ENCODE measurements around the gene NME9.

The NME9 gene

DNA sequence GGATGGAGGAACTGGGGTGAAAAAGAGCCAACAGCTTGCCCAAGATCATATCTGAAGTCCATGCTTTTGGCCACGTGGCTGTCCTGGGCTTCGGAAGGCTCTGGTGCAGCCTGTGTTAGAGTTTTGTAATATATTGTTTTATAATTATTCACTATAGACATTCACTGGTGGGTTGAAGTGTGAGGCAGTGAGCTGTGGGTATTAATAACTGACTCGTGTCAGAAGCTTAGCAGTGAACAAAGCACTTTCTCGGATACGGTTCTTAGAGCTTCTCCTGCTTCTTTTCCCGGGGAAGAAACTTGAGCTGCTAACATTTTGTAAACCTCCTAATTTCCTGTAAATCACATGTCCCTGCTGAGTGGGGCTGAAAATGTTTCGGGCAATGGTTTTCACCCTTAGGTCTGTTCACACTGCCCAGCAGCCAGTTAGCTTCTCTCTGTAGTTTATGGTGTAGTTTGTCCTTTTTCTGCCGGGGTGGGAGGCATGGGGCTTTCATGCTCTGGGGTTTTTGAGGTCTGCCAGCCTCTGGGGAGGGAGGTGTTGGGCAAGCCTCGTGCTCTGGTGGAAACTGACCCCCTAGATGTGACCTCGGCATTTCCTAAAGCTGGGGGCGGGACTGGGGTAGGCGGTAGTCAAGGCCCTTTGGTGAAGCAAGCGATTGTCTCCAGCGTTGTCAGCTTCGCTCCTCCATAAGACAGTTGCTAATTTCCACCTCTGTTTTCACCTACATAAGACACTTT is 20.4 kb upstream of the NME9 start:
- Histone ChIP-seq H3K36me3 (ENCODE audit: control insufficient read depth, insufficient read depth, low read length) (no peaks in the 10 kb centered on the region), H3K27me3 (ENCODE audit: control insufficient read depth, insufficient read depth, low read length) (peaks cover 4% of the 10 kb centered on the region; the same call in 1 of the 2 replicates), H3K9me3 (ENCODE audit: control insufficient read depth, insufficient read depth, low read length) (no peaks in the 10 kb centered on the region), H3K4me1 (ENCODE audit: control insufficient read depth, insufficient read depth, low read length) (peaks cover 7% of the 10 kb centered on the region), H3K9ac (ENCODE audit: low read depth, low read length) (no peak overlapping the region), H3K27ac (ENCODE audit: low read depth, low read length) (no peak overlapping the region), H3K4me3 (ENCODE audit: low read depth, low read length) (peak overlapping the region; percentile 88)

DNA sequence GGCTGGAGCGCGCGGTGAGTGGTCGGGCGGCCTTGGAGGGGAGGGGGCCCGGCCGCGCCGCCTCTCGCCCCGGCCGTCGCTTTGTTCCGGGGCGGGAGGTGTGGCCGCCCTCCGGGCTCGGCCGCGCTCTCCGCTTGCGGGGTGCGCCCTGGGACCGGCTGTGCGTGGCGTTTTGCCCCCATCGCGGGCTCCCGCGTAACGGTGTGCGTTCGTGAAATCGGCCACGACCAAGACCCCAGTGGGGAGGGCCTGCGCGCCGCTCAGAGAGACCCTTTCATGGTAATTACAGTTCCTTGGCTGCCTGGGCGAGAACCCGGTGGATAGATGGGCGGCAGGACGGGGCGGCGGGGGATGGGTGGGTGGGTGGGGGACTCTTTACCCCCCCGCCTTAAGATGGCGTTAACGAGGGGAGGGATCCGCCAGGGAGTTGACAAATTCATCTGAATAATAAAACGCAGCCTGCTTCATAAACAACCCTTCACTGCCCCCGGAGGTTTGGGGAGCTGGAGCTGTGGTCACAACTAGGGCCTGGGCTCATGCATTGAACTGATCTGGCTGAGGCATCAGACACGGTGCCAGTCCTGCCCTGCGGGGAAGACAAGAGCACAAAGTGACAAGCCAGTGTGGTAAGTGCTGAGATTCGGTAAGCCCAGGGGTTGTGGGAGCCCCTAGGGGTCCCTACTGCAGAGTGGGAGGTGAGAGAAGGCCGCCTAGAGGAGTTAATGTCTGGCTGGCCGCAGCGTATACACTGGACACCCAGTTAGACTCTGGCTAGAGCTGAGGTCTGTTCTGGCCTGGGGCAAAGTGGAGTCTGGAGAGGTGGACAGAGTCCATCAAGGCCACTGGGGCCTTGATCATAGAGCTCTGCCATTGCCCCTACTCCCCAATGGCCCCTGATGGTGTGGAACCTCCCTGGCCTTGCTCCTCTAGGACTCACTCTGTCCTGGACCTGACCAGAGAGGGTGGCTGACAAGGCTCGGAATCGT is 19.4 kb upstream of the NME9 start:
- H3K27ac ChIP-seq (ENCODE audit: low read depth, low read length) = peak overlapping the region; percentile 77
- H3K4me3 ChIP-seq (ENCODE audit: low read depth, low read length) = peak overlapping the region; percentile 88
- no peaks in the 10 kb centered on the region for H3K9me3 ChIP-seq (ENCODE audit: control insufficient read depth, insufficient read depth, low read length)
- peaks cover 7% of the 10 kb centered on the region for H3K4me1 ChIP-seq (ENCODE audit: control insufficient read depth, insufficient read depth, low read length)
- H3K9ac ChIP-seq (ENCODE audit: low read depth, low read length) = peak overlapping the region; percentile 73
- H3K27me3 ChIP-seq (ENCODE audit: control insufficient read depth, insufficient read depth, low read length) = peaks cover 4% of the 10 kb centered on the region; the same call in 1 of the 2 replicates
- no peaks in the 10 kb centered on the region for H3K36me3 ChIP-seq (ENCODE audit: control insufficient read depth, insufficient read depth, low read length)

DNA sequence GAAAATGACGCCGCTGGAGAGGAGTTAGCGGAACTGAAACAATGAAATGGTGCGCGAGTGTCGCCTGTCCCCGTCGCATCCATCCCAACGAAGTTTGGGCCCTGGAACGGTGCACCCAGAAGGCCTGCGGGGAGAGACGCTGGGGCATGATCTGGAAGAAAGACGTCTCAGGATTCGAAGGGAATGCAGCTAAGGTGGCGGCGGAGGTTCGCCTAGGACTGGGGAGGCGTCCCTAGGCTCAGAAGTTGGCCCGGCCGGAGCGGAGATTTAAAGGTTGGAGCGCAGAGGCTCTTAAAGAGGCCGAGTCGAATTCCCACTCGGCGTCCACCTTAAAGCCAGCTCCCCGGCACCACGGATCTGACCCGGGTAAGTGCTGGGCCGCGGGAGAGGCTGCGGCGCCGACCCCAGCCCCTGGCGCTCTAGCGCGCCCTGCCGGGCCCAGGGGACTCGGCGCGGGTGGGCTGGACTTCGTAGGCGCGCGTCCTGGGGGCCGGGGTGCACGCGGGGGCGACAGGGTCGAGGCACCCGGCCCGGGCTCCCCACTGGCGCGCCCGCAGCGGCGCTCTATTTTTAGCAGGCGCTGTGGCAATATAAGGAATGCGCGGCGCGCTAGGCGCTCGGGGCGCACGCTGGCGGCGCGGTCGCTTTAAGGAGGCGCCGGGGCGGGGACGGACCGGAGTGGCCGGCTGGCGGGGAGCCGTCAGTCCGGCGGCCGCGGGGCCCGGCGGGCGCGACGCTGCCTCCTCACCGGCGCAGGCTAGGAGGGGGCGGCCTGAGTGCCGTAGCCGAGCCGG is 18.5 kb upstream of the NME9 start, which contains the start of gene MRAS:
Gene MRAS, plus strand, starts transcription at position 620 of the 794 bp plus-strand sequence. CDS start 24,305 bp downstream, outside the sequence.
- Histone ChIP-seq H3K36me3 (ENCODE audit: control insufficient read depth, insufficient read depth, low read length) (no peaks in the 10 kb centered on the region), H3K4me1 (ENCODE audit: control insufficient read depth, insufficient read depth, low read length) (peaks cover 7% of the 10 kb centered on the region), H3K27me3 (ENCODE audit: control insufficient read depth, insufficient read depth, low read length) (peaks cover 4% of the 10 kb centered on the region; the same call in 1 of the 2 replicates), H3K4me3 (ENCODE audit: low read depth, low read length) (peak within 1 kb of the TSS; percentile 88), H3K9me3 (ENCODE audit: control insufficient read depth, insufficient read depth, low read length) (no peaks in the 10 kb centered on the region), H3K9ac (ENCODE audit: low read depth, low read length) (peak within 1 kb of the TSS; percentile 73), H3K27ac (ENCODE audit: low read depth, low read length) (peak within 1 kb of the TSS; percentile 77)

DNA sequence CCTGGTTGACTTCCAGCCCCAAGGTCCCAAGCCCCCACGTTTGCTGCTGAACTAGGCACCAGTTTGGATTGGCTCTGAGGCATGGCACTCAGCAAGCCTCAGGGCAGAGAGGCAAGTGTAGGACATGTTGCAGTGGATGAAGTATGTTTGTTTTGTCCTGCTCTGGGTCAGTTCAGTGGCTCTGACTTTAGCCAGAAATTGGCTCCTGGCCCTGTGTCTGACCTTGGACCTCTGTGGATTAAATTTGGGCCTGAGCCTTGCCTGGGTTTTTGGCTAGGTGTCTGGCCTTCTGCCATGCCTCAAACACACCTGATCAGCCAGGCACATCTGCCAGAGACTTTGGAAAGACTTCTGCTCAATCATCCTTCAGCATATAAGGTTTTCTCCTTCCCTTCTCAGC is 15.1 kb upstream of the NME9 start:
- H3K27me3 ChIP-seq (ENCODE audit: control insufficient read depth, insufficient read depth, low read length) = peaks cover 4% of the 10 kb centered on the region; the same call in 1 of the 2 replicates
- no peak overlapping the region for H3K27ac ChIP-seq (ENCODE audit: low read depth, low read length)
- H3K36me3 ChIP-seq (ENCODE audit: control insufficient read depth, insufficient read depth, low read length) = no peaks in the 10 kb centered on the region
- no peak overlapping the region for H3K4me3 ChIP-seq (ENCODE audit: low read depth, low read length)
- H3K9me3 ChIP-seq (ENCODE audit: control insufficient read depth, insufficient read depth, low read length) = no peaks in the 10 kb centered on the region
- no peak overlapping the region for H3K9ac ChIP-seq (ENCODE audit: low read depth, low read length)
- peaks cover 7% of the 10 kb centered on the region for H3K4me1 ChIP-seq (ENCODE audit: control insufficient read depth, insufficient read depth, low read length)

DNA sequence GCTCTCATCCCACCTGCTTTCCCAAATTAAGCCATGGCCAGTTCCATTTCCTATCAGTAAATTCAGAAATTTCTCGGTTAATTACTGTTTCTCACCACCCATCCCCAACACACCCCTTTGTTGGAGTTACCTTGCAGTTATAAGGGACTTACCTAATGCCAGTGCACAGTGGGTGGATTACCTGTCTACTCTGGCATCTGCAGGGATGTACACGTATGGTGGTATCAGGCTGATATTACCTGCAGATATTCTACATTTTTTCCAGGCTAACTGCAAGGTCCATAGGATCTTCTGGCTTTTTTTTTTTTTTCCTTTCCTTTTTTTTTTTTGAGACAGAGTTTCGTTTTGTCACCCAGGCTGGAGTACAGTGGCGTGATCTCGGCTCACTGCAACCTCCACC is 10.9 kb upstream of the NME9 start:
- Histone ChIP-seq H3K4me3 (ENCODE audit: low read depth, low read length) (no peak overlapping the region), H3K27ac (ENCODE audit: low read depth, low read length) (no peak overlapping the region), H3K9me3 (ENCODE audit: control insufficient read depth, insufficient read depth, low read length) (no peaks in the 10 kb centered on the region), H3K27me3 (ENCODE audit: control insufficient read depth, insufficient read depth, low read length) (no peaks in the 10 kb centered on the region), H3K9ac (ENCODE audit: low read depth, low read length) (no peak overlapping the region), H3K36me3 (ENCODE audit: control insufficient read depth, insufficient read depth, low read length) (no peaks in the 10 kb centered on the region), H3K4me1 (ENCODE audit: control insufficient read depth, insufficient read depth, low read length) (peaks cover 18% of the 10 kb centered on the region)

DNA sequence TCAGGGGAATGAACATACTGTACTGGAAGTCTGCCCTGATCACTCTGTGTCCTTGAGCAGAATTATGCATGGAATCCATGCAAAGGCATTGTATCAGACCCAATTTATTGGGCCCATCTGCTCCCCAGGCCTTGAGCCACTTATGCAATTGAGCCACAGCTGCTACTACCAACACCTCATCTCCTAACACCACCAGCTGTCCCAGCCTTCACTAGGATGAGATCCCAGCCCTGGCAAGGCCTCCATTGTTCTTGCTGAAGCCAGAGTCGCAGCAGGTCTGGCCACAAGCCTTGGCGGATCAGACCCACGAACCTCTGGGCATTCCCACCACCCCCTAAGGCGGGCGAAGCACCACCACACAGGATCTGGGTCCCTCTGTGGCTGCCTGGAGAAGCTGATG is 9.2 kb upstream of the NME9 start:
- H3K9me3 ChIP-seq (ENCODE audit: control insufficient read depth, insufficient read depth, low read length) = no peaks in the 10 kb centered on the region
- H3K4me3 ChIP-seq (ENCODE audit: low read depth, low read length) = no peak overlapping the region
- H3K9ac ChIP-seq (ENCODE audit: low read depth, low read length) = no peak overlapping the region
- H3K4me1 ChIP-seq (ENCODE audit: control insufficient read depth, insufficient read depth, low read length) = peaks cover 18% of the 10 kb centered on the region
- no peak overlapping the region for H3K27ac ChIP-seq (ENCODE audit: low read depth, low read length)
- H3K36me3 ChIP-seq (ENCODE audit: control insufficient read depth, insufficient read depth, low read length) = no peaks in the 10 kb centered on the region
- H3K27me3 ChIP-seq (ENCODE audit: control insufficient read depth, insufficient read depth, low read length) = no peaks in the 10 kb centered on the region

DNA sequence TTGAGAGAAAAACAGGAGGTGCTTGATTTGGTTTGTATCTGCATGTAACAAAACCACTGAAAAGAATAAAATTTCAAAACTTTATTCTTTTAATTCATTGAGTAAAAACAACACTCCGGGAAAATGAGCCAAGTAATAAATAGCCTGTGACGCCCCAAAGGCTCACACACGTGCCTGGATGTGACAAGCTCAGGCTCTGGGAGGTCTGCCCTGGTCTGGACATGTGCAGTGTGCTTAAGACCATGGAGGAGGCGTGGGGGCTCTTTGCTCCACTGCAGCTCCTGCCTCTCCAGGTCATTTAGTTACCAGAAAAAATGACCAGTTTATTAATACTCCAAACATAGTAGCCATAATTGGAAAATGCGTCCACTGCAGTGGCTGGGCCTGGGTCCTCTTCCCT is 8.6 kb upstream of the NME9 start:
- no peaks in the 10 kb centered on the region for H3K27me3 ChIP-seq (ENCODE audit: control insufficient read depth, insufficient read depth, low read length)
- no peaks in the 10 kb centered on the region for H3K9me3 ChIP-seq (ENCODE audit: control insufficient read depth, insufficient read depth, low read length)
- no peak overlapping the region for H3K9ac ChIP-seq (ENCODE audit: low read depth, low read length)
- no peak overlapping the region for H3K27ac ChIP-seq (ENCODE audit: low read depth, low read length)
- peaks cover 18% of the 10 kb centered on the region for H3K4me1 ChIP-seq (ENCODE audit: control insufficient read depth, insufficient read depth, low read length)
- H3K36me3 ChIP-seq (ENCODE audit: control insufficient read depth, insufficient read depth, low read length) = no peaks in the 10 kb centered on the region
- no peak overlapping the region for H3K4me3 ChIP-seq (ENCODE audit: low read depth, low read length)

DNA sequence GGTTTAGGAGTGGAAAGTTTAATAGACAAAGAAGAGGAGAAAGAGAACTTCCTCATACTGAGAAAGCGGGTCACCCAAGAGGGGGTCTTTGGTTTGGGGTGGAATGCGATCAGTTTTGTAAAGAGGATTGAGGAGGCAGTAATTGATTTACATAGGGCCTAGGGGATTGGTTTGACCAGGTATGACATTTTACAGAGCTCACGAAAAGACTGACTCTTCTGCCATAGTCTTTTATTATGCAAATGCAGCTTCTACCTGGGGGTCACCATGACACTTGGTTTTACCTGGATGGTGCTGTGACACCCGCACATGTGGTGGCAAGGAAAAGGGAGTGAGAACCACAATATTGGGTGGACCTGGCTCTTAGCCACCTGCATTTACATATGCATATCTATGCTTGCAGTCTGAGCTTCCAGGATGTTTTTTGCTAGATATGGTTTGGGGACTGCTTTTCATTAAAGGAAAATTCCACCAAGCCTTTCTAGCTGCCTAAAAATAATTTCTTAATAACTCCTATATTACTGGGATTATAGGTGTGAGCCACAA is 6.9 kb upstream of the NME9 start:
- peak overlapping the region; percentile 44 for H3K27ac ChIP-seq (ENCODE audit: low read depth, low read length)
- peaks cover 18% of the 10 kb centered on the region for H3K4me1 ChIP-seq (ENCODE audit: control insufficient read depth, insufficient read depth, low read length)
- H3K27me3 ChIP-seq (ENCODE audit: control insufficient read depth, insufficient read depth, low read length) = no peaks in the 10 kb centered on the region
- no peaks in the 10 kb centered on the region for H3K36me3 ChIP-seq (ENCODE audit: control insufficient read depth, insufficient read depth, low read length)
- no peak overlapping the region for H3K4me3 ChIP-seq (ENCODE audit: low read depth, low read length)
- H3K9ac ChIP-seq (ENCODE audit: low read depth, low read length) = no peak overlapping the region
- no peaks in the 10 kb centered on the region for H3K9me3 ChIP-seq (ENCODE audit: control insufficient read depth, insufficient read depth, low read length)

DNA sequence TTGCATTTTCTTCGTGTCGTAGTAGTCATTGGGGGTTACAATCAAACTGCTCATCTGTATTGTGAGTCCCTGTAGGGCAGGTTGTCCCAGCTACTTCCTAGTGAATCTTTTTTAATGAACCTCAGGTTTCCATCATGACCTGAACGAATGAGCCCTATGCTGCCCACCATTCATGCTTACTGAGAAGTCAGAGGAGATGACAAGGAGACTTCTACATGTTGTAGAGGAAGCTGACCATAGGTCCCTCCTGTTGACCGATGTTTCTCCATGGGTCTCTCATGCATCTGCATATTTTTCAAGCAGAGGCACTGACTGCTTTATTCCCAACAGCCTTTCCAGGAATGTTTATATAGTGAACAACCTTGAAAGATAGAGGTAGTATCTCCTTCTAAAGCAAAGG is 5.0 kb upstream of the NME9 start:
- no peak overlapping the region for H3K9ac ChIP-seq (ENCODE audit: low read depth, low read length)
- H3K27me3 ChIP-seq (ENCODE audit: control insufficient read depth, insufficient read depth, low read length) = no peaks in the 10 kb centered on the region
- no peak overlapping the region for H3K4me3 ChIP-seq (ENCODE audit: low read depth, low read length)
- no peaks in the 10 kb centered on the region for H3K9me3 ChIP-seq (ENCODE audit: control insufficient read depth, insufficient read depth, low read length)
- peaks cover 22% of the 10 kb centered on the region for H3K4me1 ChIP-seq (ENCODE audit: control insufficient read depth, insufficient read depth, low read length)
- H3K36me3 ChIP-seq (ENCODE audit: control insufficient read depth, insufficient read depth, low read length) = no peaks in the 10 kb centered on the region
- no peak overlapping the region for H3K27ac ChIP-seq (ENCODE audit: low read depth, low read length)

DNA sequence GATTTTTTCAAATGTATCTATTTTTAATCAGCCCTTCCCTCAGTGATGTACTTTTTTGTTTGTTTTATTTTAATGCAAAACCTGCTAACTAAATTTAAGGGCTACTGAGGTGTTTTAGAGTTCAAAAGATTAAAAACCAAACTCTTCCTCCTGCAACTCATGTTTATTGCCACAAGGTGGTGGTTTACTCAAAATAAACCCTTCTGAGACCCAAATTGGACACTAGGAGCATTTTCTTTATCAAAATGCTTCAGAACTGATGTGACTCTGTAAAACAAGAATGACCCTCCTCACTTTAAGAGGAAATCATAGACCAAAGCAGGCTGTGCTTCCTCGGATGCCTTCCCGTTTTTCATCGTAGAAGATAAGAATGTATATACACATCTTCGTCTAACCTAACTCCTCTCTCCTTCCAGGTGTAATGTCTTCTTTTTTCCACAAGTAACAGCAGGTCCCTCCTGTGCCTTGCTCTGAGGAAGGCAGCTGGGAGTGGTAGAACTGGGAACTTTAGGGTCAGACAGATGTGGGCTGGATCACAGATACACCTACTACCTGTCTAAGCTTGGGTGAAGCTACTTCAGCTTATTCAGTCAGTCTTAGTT is 2.9 kb upstream of the NME9 start:
- Histone ChIP-seq H3K27me3 (ENCODE audit: control insufficient read depth, insufficient read depth, low read length) (peaks cover 7% of the 10 kb centered on the region; the same call in 1 of the 2 replicates), H3K36me3 (ENCODE audit: control insufficient read depth, insufficient read depth, low read length) (no peaks in the 10 kb centered on the region), H3K4me1 (ENCODE audit: control insufficient read depth, insufficient read depth, low read length) (peaks cover 24% of the 10 kb centered on the region), H3K27ac (ENCODE audit: low read depth, low read length) (no peak overlapping the region), H3K4me3 (ENCODE audit: low read depth, low read length) (no peak overlapping the region), H3K9me3 (ENCODE audit: control insufficient read depth, insufficient read depth, low read length) (no peaks in the 10 kb centered on the region), H3K9ac (ENCODE audit: low read depth, low read length) (no peak overlapping the region)
